Measurements from ENCODE around the gene RP9. TPM values are rescaled to one million over a fixed set of nuclear protein-coding genes. Genes with fewer than 3 reads are reported as not detected.

RP9 gene
- total and polyA plus RNA-seq, 2 experiments from 2014 or later = 28.4 to 35.3 TPM

GRCh38 chr7:33065981-33066380 is 43.2 kb downstream of the RP9 start:
- no peak for DNase-seq (ENCODE audit: low read depth in 1 of 2, low spot score in 1 of 2)
- no peak for TF ChIP-seq CTCF (IDR thresholded peaks at IDR 0.05; ENCODE audit: low read depth, low read length)
- Histone ChIP-seq H3K27me3 (no peaks in the 10 kb centered on the region), H3K27ac (no peak overlapping the region), H3K4me3 (no peak overlapping the region), H3K36me3 (no peaks in the 10 kb centered on the region), H3K4me1 (ENCODE audit: low read depth) (peaks cover 15% of the 10 kb centered on the region), H3K9me3 (ENCODE audit: low read depth) (peaks cover 4% of the 10 kb centered on the region)

GRCh38 chr7:33062782-33063443 is 46.3 kb downstream of the RP9 start:
- TF ChIP-seq CTCF (IDR thresholded peaks at IDR 0.05; ENCODE audit: low read depth, low read length) = no peak
- peak; percentile 95 to 96 for DNase-seq (ENCODE audit: low read depth in 1 of 2, low spot score in 1 of 2)
- Histone ChIP-seq H3K27me3 (no peaks in the 10 kb centered on the region), H3K27ac (peak overlapping the region; percentile 92), H3K36me3 (no peaks in the 10 kb centered on the region), H3K4me3 (peak overlapping the region; percentile 58), H3K9me3 (ENCODE audit: low read depth) (peaks cover 4% of the 10 kb centered on the region), H3K4me1 (ENCODE audit: low read depth) (peaks cover 18% of the 10 kb centered on the region)

- peaks cover 18% of the 10 kb centered on the region for H3K4me1 ChIP-seq (ENCODE audit: low read depth)
- H3K9me3 ChIP-seq (ENCODE audit: low read depth) = peaks cover 4% of the 10 kb centered on the region
- peak within 1 kb of the TSS; percentile 58 for H3K4me3 ChIP-seq
- no peaks in the 10 kb centered on the region for H3K36me3 ChIP-seq
- no peaks in the 10 kb centered on the region for H3K27me3 ChIP-seq
- peak; percentile 39 to 58 for DNase-seq (ENCODE audit: low read depth in 1 of 2, low spot score in 1 of 2)
- TF ChIP-seq CTCF (IDR thresholded peaks at IDR 0.05; ENCODE audit: low read depth, low read length) = no peak
- H3K27ac ChIP-seq = peak within 1 kb of the TSS; percentile 92
Observed at GRCh38 chr7:33062023-33062781, 47.0 kb downstream of the RP9 start, which contains the start of gene NT5C3A. Gene NT5C3A (minus strand): TSS chr7:33062776. CDS start chr7:33062705, 71 bp downstream.

GRCh38 chr7:33061282-33061937 is 47.8 kb downstream of the RP9 start:
- H3K4me1 ChIP-seq (ENCODE audit: low read depth) = peaks cover 18% of the 10 kb centered on the region
- peaks cover 4% of the 10 kb centered on the region for H3K9me3 ChIP-seq (ENCODE audit: low read depth)
- peak overlapping the region; percentile 58 for H3K4me3 ChIP-seq
- no peaks in the 10 kb centered on the region for H3K36me3 ChIP-seq
- no peak for DNase-seq (ENCODE audit: low read depth in 1 of 2, low spot score in 1 of 2)
- no peak for TF ChIP-seq CTCF (IDR thresholded peaks at IDR 0.05; ENCODE audit: low read depth, low read length)
- H3K27ac ChIP-seq = no peak overlapping the region
- H3K27me3 ChIP-seq = no peaks in the 10 kb centered on the region

- Histone ChIP-seq H3K36me3 (no peaks in the 10 kb centered on the region), H3K27ac (no peak overlapping the region), H3K4me1 (ENCODE audit: low read depth) (peaks cover 18% of the 10 kb centered on the region), H3K27me3 (no peaks in the 10 kb centered on the region), H3K9me3 (ENCODE audit: low read depth) (no peaks in the 10 kb centered on the region), H3K4me3 (no peak overlapping the region)
- no peak for DNase-seq (ENCODE audit: low read depth in 1 of 2, low spot score in 1 of 2)
- TF ChIP-seq CTCF (IDR thresholded peaks at IDR 0.05; ENCODE audit: low read depth, low read length) = no peak
Observed at GRCh38 chr7:33059635-33060034, 49.6 kb downstream of the RP9 start.

Data from cardiac muscle cell (in vitro differentiated cells and primary cell).